VCaP (cell line): ENCODE results near the gene STXBP4.

Experiments
- H3K27ac ChIP-seq: fragments of 450-650 bp; 2 replicates; pipeline ENCODE4 v1.5.1; 2017
- CTCF ChIP-seq: fragments of 450-650 bp; conservative IDR thresholded peaks from 2 replicates; pipeline ENCODE4 v1.5.1; 2017; ENCODE audit warnings: mild to moderate bottlenecking, moderate library complexity

Gene STXBP4

GRCh38 chr17:54980375-54980774 is 11.8 kb downstream of the STXBP4 start:
- TF ChIP-seq CTCF, result no peak
- H3K27ac ChIP-seq, result no peak overlapping the region

- no peak for TF ChIP-seq CTCF
- no peak overlapping the region for H3K27ac ChIP-seq
Measured at GRCh38 chr17:54982399-54982798, 13.8 kb downstream of the STXBP4 start.

- TF ChIP-seq CTCF, result no peak
- no peak overlapping the region for H3K27ac ChIP-seq
Measured at GRCh38 chr17:54983260-54983659, 14.7 kb downstream of the STXBP4 start.

- TF ChIP-seq CTCF, result no peak
- no peak overlapping the region for H3K27ac ChIP-seq
Measured at GRCh38 chr17:54985476-54985875, 16.9 kb downstream of the STXBP4 start.

- no peak for TF ChIP-seq CTCF
- H3K27ac ChIP-seq, result no peak overlapping the region
Measured at GRCh38 chr17:54990118-54990517, 21.6 kb downstream of the STXBP4 start.

- TF ChIP-seq CTCF, result no peak
- no peak overlapping the region for H3K27ac ChIP-seq
Measured at GRCh38 chr17:54991567-54991966, 23.0 kb downstream of the STXBP4 start.

GRCh38 chr17:54992797-54993639 is 24.5 kb downstream of the STXBP4 start:
- TF ChIP-seq CTCF, result peak; percentile 78

More at GRCh38 chr17:54992797-54993639, 24.5 kb downstream of the STXBP4 start:
- no peak overlapping the region for H3K27ac ChIP-seq
